HG03565 (cell line): Measurements from ENCODE around the gene ALPK1.

Experiments
- ATAC-seq: cut with Tn5 transposase; IDR thresholded peaks from one replicate; pipeline ENCODE4 v1.9.1; 2021; ENCODE audit warnings: mild to moderate bottlenecking, moderate library complexity; ENCODE audit not compliant: unreplicated experiment

ALPK1 gene

DNA sequence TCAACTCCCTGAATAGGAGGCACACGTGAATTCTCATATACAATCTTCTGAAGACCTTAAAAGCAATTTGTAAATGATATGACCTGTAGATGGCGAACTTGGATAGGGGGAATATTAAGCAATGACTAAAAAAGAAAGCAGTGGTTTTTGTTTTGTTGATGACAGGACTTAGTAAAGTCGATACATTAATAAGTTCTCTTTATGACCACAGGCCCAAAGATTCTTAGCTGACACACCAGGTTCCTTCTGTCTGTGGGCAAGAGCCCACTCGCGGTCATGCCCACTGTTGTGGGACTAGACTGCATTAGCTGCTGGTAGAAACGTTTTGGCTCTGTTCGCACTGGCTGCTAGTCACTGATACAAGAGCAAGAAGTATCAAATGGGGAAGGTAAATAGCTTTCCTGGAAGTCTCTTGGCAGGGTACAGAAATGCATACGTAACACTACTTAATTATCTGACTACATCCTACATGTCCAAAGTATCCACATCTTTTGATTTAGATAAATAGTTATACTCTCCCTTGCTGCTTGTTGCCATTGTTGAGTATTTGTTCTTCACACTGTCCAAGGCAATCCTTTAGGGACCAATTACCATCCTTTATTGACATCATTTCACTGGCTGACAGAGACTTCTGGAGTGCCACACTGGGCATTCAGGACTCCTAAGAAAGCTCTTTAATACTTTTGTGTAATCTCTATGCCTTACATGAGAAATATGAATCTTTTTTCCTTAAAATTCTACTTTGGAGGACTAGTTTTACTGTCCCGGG is 31.0 kb downstream of the ALPK1 start:
- peak; percentile 80 for ATAC-seq

GRCh38 chr4:112328734-112329130 is 31.6 kb downstream of the ALPK1 start:
- no peak for ATAC-seq

DNA sequence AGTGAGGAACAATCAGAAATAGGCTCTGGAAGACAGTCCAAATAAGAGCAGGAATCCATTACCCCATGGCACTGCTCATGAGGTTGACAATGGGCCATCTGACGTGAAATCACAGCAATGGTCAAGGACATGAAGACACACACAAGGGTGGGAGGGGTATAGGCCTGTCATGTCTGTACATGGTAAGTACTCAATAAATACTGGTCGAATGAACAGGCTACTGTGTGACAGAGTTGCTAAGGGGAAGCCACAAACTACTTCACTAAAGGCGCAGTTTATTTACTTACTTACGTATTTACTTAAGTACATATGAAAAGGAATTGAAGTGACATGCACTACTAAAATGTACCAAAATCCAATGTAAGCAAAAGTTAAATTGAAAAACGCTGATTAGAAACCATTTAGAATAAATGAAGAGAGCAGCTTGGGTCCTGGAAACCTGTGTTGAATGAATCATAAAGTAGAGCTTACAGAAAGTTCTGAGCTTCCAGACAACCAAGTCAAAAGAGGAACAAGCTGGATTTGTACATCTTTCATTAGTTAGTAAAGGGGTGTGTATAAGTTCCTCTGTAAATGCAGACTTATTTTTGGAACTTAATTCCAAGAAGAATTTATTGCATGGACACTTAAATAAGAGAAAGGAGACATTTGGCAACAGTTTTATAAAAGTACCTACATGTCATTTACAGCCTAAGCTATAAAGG is 32.7 kb downstream of the ALPK1 start:
- no peak for ATAC-seq

- no peak for ATAC-seq
Observed at GRCh38 chr4:112330921-112331320, 33.8 kb downstream of the ALPK1 start.

- ATAC-seq = no peak
Observed at GRCh38 chr4:112332398-112332797, 35.2 kb downstream of the ALPK1 start.

GRCh38 chr4:112340023-112340422 is 42.9 kb downstream of the ALPK1 start:
- no peak for ATAC-seq

DNA sequence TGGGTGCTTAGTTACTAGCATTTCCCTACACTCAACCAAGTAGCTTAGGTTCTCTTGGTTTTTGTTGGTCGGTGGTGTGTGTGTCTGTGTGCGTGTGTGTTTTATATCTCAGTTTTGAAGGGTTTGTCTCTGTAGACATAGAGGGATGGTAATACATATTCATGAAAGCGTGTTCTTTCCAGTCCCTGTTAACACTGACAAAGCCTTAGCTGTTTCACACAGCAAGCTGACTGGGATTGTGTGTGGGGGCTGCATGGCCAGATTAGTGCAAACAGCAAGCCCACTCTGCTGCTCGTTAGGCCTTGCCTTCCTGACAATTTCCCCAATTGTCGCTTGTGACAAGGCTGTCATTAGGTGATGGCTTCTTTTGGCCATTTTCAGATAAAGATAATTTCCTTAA is 43.9 kb downstream of the ALPK1 start:
- ATAC-seq = no peak

GRCh38 chr4:112343330-112344080 is 46.3 kb downstream of the ALPK1 start:
- no peak for ATAC-seq

DNA sequence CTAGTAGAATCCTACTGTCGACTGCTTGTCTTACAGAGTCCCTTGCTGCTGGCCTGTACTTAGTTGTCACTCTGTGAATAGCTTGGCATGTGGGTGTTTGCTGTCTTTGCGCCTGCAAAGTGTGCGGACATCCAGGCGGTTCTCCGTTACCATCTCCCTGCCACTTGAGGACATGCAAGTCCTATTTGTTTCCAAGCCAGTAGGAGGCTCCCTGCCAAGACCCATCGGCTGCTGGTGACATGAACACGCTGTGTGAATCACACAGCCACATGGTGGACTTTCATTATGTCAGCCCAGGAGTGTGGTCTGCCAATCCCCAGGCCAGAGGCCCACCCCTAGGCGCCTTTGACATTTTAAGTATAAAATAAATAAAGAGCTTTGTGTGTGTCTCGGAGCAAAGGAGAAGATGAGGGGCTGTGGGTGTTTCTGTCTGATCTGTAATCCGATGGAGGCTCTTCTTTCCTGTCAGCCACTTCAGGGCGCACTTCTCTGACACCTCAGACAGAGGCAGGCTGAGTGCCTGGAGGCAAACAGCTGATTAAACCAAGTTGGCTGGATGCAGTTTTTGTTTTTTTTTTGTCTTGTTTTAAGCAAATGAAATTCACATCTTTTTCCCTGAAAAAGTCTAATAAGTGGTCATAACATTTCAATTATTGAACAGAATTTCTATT is 51.5 kb downstream of the ALPK1 start:
- ATAC-seq = no peak

GRCh38 chr4:112352736-112353135 is 55.6 kb downstream of the ALPK1 start:
- no peak for ATAC-seq

- no peak for ATAC-seq
Observed at GRCh38 chr4:112355662-112356061, 58.5 kb downstream of the ALPK1 start.

GRCh38 chr4:112357453-112357852 is 60.3 kb downstream of the ALPK1 start:
- no peak for ATAC-seq

DNA sequence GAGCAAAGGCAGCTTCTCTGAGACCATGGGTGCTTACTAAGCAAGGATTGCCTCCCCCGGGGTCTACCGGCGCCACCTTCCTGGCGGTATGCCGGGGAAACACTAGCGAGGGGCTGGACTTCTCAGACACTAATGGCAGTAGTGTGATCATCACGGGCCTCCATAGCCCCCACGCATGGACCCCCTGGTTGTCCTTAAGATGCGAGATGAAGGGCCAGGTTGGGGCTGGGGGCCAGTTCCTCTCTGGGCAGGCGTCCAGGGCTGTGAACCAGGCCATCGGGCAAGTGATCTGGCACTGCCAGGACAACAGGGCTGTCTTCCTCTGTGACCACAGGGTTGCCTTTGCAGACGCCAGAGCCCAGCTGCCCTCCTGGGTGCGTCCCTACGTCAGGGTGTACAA is 60.7 kb downstream of the ALPK1 start:
- ATAC-seq = no peak

GRCh38 chr4:112358415-112358814 is 61.2 kb downstream of the ALPK1 start:
- no peak for ATAC-seq

- ATAC-seq = no peak
Observed at GRCh38 chr4:112358952-112359749, 62.0 kb downstream of the ALPK1 start.

- ATAC-seq = no peak
Observed at GRCh38 chr4:112361181-112361791, 64.1 kb downstream of the ALPK1 start.

GRCh38 chr4:112370466-112370865 is 73.3 kb downstream of the ALPK1 start:
- ATAC-seq = no peak

DNA sequence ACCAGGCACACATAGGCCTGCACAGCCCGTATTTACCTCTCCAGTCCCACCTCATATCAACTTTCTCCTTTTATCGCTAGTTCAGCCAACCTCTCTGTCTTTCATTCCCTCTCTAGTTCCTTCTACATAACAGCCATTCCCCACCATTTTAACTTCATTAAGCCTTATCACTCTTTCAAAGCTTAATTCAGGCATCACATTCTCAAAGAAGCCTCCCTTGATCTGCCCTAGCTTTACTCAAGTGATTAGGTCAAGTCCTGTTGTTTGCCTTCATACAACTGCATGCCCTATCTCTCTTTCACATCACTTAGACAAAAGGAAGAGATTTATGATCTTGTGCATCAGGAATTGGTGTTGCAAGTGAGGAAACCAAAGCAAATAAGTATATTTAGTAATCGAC is 74.2 kb downstream of the ALPK1 start:
- no peak for ATAC-seq

DNA sequence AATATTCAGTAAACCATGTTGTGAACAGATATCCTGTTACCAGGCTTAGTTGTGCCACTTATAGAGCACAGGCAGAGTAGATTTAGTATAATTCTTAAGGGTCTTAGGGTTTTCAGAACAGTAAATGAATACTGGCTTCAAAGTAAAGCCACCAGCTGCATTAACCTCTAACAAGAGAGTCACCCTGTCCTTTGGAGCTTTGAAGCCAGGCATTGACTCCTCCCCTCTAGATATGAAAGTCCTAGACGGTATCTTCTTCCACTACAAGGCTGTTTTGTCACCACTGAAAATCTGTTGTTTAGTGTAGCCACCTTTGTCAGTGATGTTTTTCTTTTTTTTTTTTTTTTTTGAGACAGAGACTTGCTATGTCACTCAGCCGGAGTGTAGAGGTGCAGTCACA is 77.7 kb downstream of the ALPK1 start:
- ATAC-seq = no peak

DNA sequence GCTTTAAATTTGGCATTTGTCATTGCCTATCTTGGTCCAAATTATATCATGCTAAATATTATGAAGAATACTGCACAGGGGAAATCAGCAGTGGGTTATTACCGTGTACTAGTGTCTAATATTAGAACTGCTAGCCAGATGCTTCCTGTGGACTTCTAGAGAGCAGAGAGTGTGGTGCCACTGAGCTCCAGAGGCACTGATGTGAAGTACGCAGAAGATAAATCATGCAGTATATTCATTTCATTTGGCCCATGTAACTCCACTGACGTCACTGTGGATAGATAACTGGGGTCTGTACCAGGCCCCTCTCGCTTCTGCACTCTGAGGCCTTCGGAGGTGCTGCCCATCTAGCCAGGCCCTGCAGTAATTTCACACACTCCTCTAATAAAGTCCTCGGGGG is 80.0 kb downstream of the ALPK1 start:
- ATAC-seq = no peak
